Measurements from ENCODE around the gene POU6F2.

The POU6F2 gene

GRCh38 chr7:39336442-39336841, 358.7 kb downstream of the POU6F2 start:
- Mint-ChIP-seq H3K4me1 (no peaks in the 10 kb centered on the region), H3K9me3 (no peaks in the 10 kb centered on the region), H3K36me3 (no peaks in the 10 kb centered on the region), H3K27ac (no peak overlapping the region), H3K27me3 (peaks cover 12% of the 10 kb centered on the region), H3K4me3 (no peak overlapping the region)
- no peak for DNase-seq
- CTCF ChIA-PET, result no interaction called here

- no peaks in the 10 kb centered on the region for H3K4me1 Mint-ChIP-seq
- peaks cover 12% of the 10 kb centered on the region for H3K27me3 Mint-ChIP-seq
Observed at GRCh38 chr7:39338716-39339115, 361.0 kb downstream of the POU6F2 start.

GRCh38 chr7:39339591-39339990, 361.9 kb downstream of the POU6F2 start:
- H3K27ac Mint-ChIP-seq, result no peak overlapping the region
- H3K4me1 Mint-ChIP-seq, result no peaks in the 10 kb centered on the region
- no peaks in the 10 kb centered on the region for H3K36me3 Mint-ChIP-seq
- peaks cover 12% of the 10 kb centered on the region for H3K27me3 Mint-ChIP-seq
- CTCF ChIA-PET, result no interaction called here
- no peak for DNase-seq
- no peaks in the 10 kb centered on the region for H3K9me3 Mint-ChIP-seq
- no peak overlapping the region for H3K4me3 Mint-ChIP-seq

More at GRCh38 chr7:39338716-39339115, 361.0 kb downstream of the POU6F2 start:
- DNase-seq, result no peak
- Mint-ChIP-seq H3K27ac (no peak overlapping the region), H3K4me3 (no peak overlapping the region), H3K9me3 (no peaks in the 10 kb centered on the region), H3K36me3 (no peaks in the 10 kb centered on the region)
- CTCF ChIA-PET, result no interaction called here

- CTCF ChIA-PET, result no interaction called here
- Mint-ChIP-seq H3K4me3 (no peak overlapping the region), H3K27me3 (peaks cover 12% of the 10 kb centered on the region), H3K36me3 (no peaks in the 10 kb centered on the region), H3K27ac (no peak overlapping the region), H3K4me1 (no peaks in the 10 kb centered on the region), H3K9me3 (no peaks in the 10 kb centered on the region)
- DNase-seq, result no peak
Observed at GRCh38 chr7:39341083-39341482, 363.4 kb downstream of the POU6F2 start.

DNA sequence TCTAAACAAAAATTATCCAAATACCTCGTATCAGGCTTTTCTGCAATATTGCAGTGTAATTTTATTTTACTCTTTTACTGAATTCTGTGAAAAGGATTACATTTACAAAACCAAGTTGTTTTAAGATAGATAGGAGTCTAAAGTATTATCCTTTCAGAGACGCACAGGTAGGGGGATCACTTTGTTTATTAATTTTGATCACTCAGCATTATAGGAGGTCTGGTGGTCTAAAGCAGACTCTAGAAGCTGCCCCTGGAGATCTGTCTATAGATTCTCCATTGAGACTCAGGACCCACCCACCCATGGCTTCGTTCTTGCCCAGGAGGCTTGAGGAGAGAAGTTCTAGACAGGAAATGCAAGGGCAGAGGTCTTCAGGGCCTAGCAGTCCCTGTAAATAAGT, 365.1 kb downstream of the POU6F2 start:
- no peak overlapping the region for H3K27ac Mint-ChIP-seq
- no peaks in the 10 kb centered on the region for H3K9me3 Mint-ChIP-seq
- no peaks in the 10 kb centered on the region for H3K4me1 Mint-ChIP-seq
- peaks cover 9% of the 10 kb centered on the region for H3K27me3 Mint-ChIP-seq
- CTCF ChIA-PET, result no interaction called here
- DNase-seq, result no peak
- no peaks in the 10 kb centered on the region for H3K36me3 Mint-ChIP-seq
- H3K4me3 Mint-ChIP-seq, result no peak overlapping the region

GRCh38 chr7:39349452-39350123, 371.9 kb downstream of the POU6F2 start:
- Mint-ChIP-seq H3K36me3 (no peaks in the 10 kb centered on the region), H3K27ac (peak overlapping the region; percentile 44), H3K9me3 (no peaks in the 10 kb centered on the region), H3K4me3 (no peak overlapping the region), H3K27me3 (peaks cover 9% of the 10 kb centered on the region), H3K4me1 (no peaks in the 10 kb centered on the region)
- DNase-seq, result no peak
- CTCF ChIA-PET, result no interaction called here

GRCh38 chr7:39353615-39354376, 376.1 kb downstream of the POU6F2 start:
- Mint-ChIP-seq H3K27ac (no peak overlapping the region), H3K36me3 (no peaks in the 10 kb centered on the region), H3K4me3 (no peak overlapping the region), H3K9me3 (no peaks in the 10 kb centered on the region), H3K27me3 (peaks cover 13% of the 10 kb centered on the region), H3K4me1 (peaks cover 6% of the 10 kb centered on the region)
- CTCF ChIA-PET, result no interaction called here
- DNase-seq, result no peak

DNA sequence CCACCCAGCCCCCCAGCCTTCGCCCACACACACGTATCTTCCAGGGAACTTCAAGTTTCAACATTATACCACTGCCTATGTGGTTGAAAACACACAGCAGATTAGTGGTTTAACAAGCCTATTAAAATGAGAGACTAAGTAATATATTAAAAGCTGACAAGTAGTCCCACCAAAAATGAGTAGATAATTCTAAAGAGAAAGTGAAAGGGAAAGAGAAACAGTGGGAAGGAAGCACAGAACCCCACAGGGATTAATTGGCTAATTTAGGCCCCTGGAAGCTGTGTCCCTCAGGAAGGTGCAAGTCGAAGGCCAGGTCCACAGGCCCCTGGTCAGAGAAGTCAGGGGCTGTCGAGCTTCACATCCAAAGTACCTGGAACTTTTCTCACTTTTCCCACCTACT, 378.0 kb downstream of the POU6F2 start:
- H3K4me1 Mint-ChIP-seq, result peaks cover 6% of the 10 kb centered on the region
- no peaks in the 10 kb centered on the region for H3K36me3 Mint-ChIP-seq
- no peak for DNase-seq
- peaks cover 7% of the 10 kb centered on the region for H3K27me3 Mint-ChIP-seq
- H3K4me3 Mint-ChIP-seq, result no peak overlapping the region
- CTCF ChIA-PET, result no interaction called here
- H3K27ac Mint-ChIP-seq, result no peak overlapping the region
- H3K9me3 Mint-ChIP-seq, result no peaks in the 10 kb centered on the region

GRCh38 chr7:39356172-39356925, 378.6 kb downstream of the POU6F2 start:
- H3K4me1 Mint-ChIP-seq, result peaks cover 6% of the 10 kb centered on the region
- H3K27me3 Mint-ChIP-seq, result peaks cover 7% of the 10 kb centered on the region
- H3K36me3 Mint-ChIP-seq, result no peaks in the 10 kb centered on the region
- no peak overlapping the region for H3K4me3 Mint-ChIP-seq
- no peak overlapping the region for H3K27ac Mint-ChIP-seq
- CTCF ChIA-PET, result interaction anchor here (0.6 kb wide), 1 partner anchor 33 kb away, joined by 3 read pairs; no protein-coding TSS in a partner anchor
- H3K9me3 Mint-ChIP-seq, result no peaks in the 10 kb centered on the region
- no peak for DNase-seq

DNA sequence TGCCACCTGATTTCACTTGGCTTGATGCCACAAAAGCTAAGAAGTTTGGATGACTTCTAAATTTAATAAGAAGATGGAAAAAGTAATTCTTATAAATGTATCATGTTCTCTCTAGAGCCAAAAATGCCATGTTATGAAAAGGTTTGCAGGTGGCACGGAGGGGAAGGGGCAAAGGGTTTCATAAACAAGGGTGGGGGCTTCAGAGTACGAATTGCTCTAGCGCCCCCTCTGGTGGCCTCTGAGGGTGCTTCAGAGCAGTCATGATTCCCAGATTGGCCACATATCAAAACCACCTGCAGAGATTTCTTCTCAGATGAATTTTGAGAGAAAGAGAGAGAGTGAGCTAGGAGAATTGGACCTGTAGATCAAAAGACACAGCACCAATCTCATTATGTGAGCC, 379.9 kb downstream of the POU6F2 start:
- no peak for DNase-seq
- no peak overlapping the region for H3K4me3 Mint-ChIP-seq
- peaks cover 4% of the 10 kb centered on the region for H3K27me3 Mint-ChIP-seq
- no peak overlapping the region for H3K27ac Mint-ChIP-seq
- CTCF ChIA-PET, result interaction anchor here (1.4 kb wide), 1 partner anchor 425 kb away, joined by 3 read pairs; no protein-coding TSS in a partner anchor
- peaks cover 6% of the 10 kb centered on the region for H3K4me1 Mint-ChIP-seq
- H3K9me3 Mint-ChIP-seq, result no peaks in the 10 kb centered on the region
- no peaks in the 10 kb centered on the region for H3K36me3 Mint-ChIP-seq

DNA sequence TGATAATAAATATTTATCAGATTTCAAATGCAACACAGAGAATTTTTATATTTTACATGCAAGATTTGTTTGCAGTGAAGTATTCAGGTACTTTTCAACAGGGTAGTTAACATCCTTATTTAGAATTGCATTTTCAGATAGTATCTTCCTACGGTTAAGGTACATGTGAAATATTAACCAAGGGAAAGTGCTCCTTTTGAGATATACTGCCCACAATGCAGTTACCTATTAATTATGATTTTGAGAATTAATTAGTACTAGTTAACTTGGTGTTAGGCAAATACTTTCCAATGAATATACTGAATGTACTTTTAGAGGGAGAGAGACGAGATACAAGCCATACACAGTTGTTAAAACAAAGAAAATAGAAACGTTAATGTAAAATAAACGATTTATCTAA, 382.3 kb downstream of the POU6F2 start:
- Mint-ChIP-seq H3K4me1 (peaks cover 6% of the 10 kb centered on the region), H3K36me3 (no peaks in the 10 kb centered on the region), H3K9me3 (no peaks in the 10 kb centered on the region), H3K27me3 (peaks cover 4% of the 10 kb centered on the region), H3K4me3 (no peak overlapping the region), H3K27ac (no peak overlapping the region)
- CTCF ChIA-PET, result no interaction called here
- no peak for DNase-seq

DNA sequence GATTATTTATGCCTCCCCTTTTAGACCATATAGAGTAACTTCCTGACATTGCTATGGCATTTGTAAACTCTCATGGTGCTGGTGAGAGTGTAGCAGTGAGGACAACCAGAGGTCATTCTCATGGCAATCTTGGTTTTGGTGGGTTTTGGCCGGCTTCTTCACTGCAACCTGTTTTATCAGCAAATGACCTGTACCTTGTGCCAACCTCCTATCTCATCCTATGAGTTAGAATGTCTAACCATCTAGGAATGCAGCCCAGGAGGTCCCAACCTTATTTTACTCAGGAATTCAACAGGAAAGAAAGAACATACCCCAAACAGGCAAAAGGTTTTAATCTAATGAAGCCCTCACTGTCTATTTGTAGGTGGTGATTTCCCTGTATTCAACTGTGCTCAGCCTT, 383.1 kb downstream of the POU6F2 start:
- H3K9me3 Mint-ChIP-seq, result no peaks in the 10 kb centered on the region
- no peak for DNase-seq
- CTCF ChIA-PET, result no interaction called here
- H3K27ac Mint-ChIP-seq, result no peak overlapping the region
- H3K4me1 Mint-ChIP-seq, result peaks cover 4% of the 10 kb centered on the region
- no peak overlapping the region for H3K4me3 Mint-ChIP-seq
- peaks cover 4% of the 10 kb centered on the region for H3K27me3 Mint-ChIP-seq
- no peaks in the 10 kb centered on the region for H3K36me3 Mint-ChIP-seq

DNA sequence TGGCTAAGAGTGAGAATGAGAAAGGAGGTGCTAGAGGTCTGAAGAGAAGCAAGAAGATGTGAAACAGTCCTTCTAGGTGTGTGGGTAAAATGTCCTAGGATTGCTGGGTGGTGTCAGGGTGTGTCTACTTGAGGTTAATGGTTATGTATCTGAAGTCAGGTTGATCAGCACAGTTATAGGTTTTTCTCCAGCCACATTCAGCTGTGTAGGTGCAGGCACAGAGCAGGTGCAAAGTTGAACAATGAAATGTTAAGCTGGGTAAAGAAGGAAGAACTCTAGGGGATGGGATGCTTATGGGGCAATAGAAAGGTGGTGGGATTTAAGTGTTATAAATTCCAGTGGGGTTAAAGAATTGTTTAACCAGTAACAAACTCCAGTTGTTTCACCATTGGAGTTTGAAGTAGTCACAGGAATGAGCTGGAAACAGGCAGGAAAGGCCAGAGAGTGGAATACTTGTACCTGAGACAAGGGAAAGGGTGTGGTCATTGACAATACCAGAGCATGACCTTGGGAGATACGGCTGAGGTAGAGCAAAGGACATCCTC, 388.1 kb downstream of the POU6F2 start:
- no peak for DNase-seq
- H3K4me3 Mint-ChIP-seq, result no peak overlapping the region
- CTCF ChIA-PET, result no interaction called here
- no peaks in the 10 kb centered on the region for H3K9me3 Mint-ChIP-seq
- peaks cover 5% of the 10 kb centered on the region for H3K27me3 Mint-ChIP-seq
- H3K27ac Mint-ChIP-seq, result no peak overlapping the region
- no peaks in the 10 kb centered on the region for H3K36me3 Mint-ChIP-seq
- H3K4me1 Mint-ChIP-seq, result no peaks in the 10 kb centered on the region

- H3K27ac Mint-ChIP-seq, result no peak overlapping the region
- no peak for DNase-seq
- peaks cover 5% of the 10 kb centered on the region for H3K27me3 Mint-ChIP-seq
- no peaks in the 10 kb centered on the region for H3K9me3 Mint-ChIP-seq
- CTCF ChIA-PET, result no interaction called here
- no peak overlapping the region for H3K4me3 Mint-ChIP-seq
- H3K36me3 Mint-ChIP-seq, result no peaks in the 10 kb centered on the region
- H3K4me1 Mint-ChIP-seq, result no peaks in the 10 kb centered on the region
Observed at GRCh38 chr7:39367451-39367850, 389.7 kb downstream of the POU6F2 start.

All from activated naive CD4-positive, alpha-beta T cell treated with anti-CD3 and anti-CD28 coated beads, Interleukin-2, amount 10 ng/mL, durations not matched to agents 7 days and 5 days (primary cell).